GM12878 (cell line): ENCODE data around the gene FILIP1L. TPM values are rescaled to one million over a fixed set of nuclear protein-coding genes. Genes with fewer than 3 reads are reported as not detected.

ENCODE experiments used
- ATAC-seq: fragments of 200-7000 bp; cut with Tn5 transposase; 3 replicates; pipeline ENCODE4 v1.9.1; 2020; ENCODE audit warnings: mild to moderate bottlenecking, moderate library complexity
- BruUV-seq: library from RNA; stranded (reverse); fragments of 400-500 nt; replicated peaks from 2 replicates; lab custom pipeline; 2021; lab: Mats Ljungman, UMichigan
- CTCF ChIA-PET: fragments of 300-600 bp; sonication (Branson Sonifier 250); formaldehyde crosslinking; extraction: SDS; loops from one replicate; lab custom pipeline; 2021; ENCODE audit warnings: inconsistent platforms; lab: Yijun Ruan, JAX
- POLR2A ChIA-PET: fragments of 350-600 bp; formaldehyde crosslinking; extraction: SDS; loops from one replicate; lab custom pipeline; 2021; ENCODE audit warnings: inconsistent platforms; lab: Charles Lee
- RAD21 ChIA-PET: fragments of 300-600 bp; sonication (Branson Sonifier 250); formaldehyde crosslinking; loops from one replicate; lab custom pipeline; 2023; ENCODE audit warnings: antibody characterized with exemption; ENCODE audit not compliant: unreplicated experiment; lab: Charles Lee
- SMC1A ChIA-PET: fragments of 300-600 bp; sonication (Branson Sonifier 250); formaldehyde crosslinking; loops from one replicate; lab custom pipeline; 2023; ENCODE audit not compliant: unreplicated experiment, uncharacterized antibody; lab: Charles Lee
- DNase-seq: peaks from one replicate; pipeline ENCODE4 v3.0.0-alpha.2; 2011; ENCODE audit warnings: low read depth, low spot score
- FAIRE-seq: peaks from 3 replicates; lab custom pipeline; 2011; peaks lifted over from hg19 to GRCh38; lab: Jason Lieb, UNC
- H2AFZ ChIP-seq: 2 replicates; pipeline ENCODE4 v1.6.0; 2011; ENCODE audit warnings: low read depth, low read length, control low read depth; ENCODE audit not compliant: control insufficient read depth
- H3K27ac ChIP-seq: 2 replicates; pipeline ENCODE4 v1.5.1; 2011; ENCODE audit warnings: control low read depth; ENCODE audit not compliant: control insufficient read depth, insufficient read depth
- H3K27me3 ChIP-seq, 2 experiments: replicated peaks in 1 of 2; 2 replicates each; pipeline versions ENCODE4 v1.6.0 to v1.6.1; 2011; ENCODE audit warnings: low read length in 1 of 2; ENCODE audit not compliant: control insufficient read depth in 2 of 2, insufficient read depth in 2 of 2
- H3K36me3 ChIP-seq, 2 experiments: 2 replicates each; pipeline ENCODE4 v1.5.1; 2011; ENCODE audit warnings: low read length in 1 of 2; ENCODE audit not compliant: control insufficient read depth in 2 of 2, insufficient read depth in 2 of 2
- H3K4me1 ChIP-seq: 2 replicates; pipeline ENCODE4 v1.6.1; 2011; ENCODE audit warnings: mild to moderate bottlenecking, low read length, moderate library complexity, mixed read lengths; ENCODE audit not compliant: control insufficient read depth, insufficient read depth
- H3K4me2 ChIP-seq: 2 replicates; pipeline ENCODE4 v1.6.0; 2011; ENCODE audit warnings: control low read depth; ENCODE audit not compliant: control insufficient read depth, insufficient read depth
- H3K4me3 ChIP-seq: fragments of 200-600 bp; sonication (generic); 2 replicates; pipeline ENCODE4 v1.5.1; 2016
- H3K79me2 ChIP-seq: 2 replicates; pipeline ENCODE4 v1.6.0; 2011; ENCODE audit warnings: low read length; ENCODE audit not compliant: control insufficient read depth, insufficient read depth
- H3K9ac ChIP-seq: 2 replicates; pipeline ENCODE4 v1.8.0; 2011; ENCODE audit warnings: low read length, control low read depth, mixed read lengths; ENCODE audit not compliant: control insufficient read depth, insufficient read depth
- H3K9me3 ChIP-seq: replicated peaks from 3 replicates; pipeline ENCODE4 v1.5.1; 2011; ENCODE audit warnings: mild to moderate bottlenecking, low read length; ENCODE audit not compliant: control insufficient read depth, insufficient read depth
- H4K20me1 ChIP-seq: 2 replicates; pipeline ENCODE4 v1.6.0; 2011; ENCODE audit not compliant: control insufficient read depth, insufficient read depth
- BACH1 ChIP-seq: fragments of 450-650 bp; IDR thresholded peaks from 2 replicates; pipeline ENCODE4 v1.6.1; 2017; ENCODE audit warnings: mild to moderate bottlenecking, borderline replicate concordance
- CBX5 ChIP-seq: sonication (generic); IDR thresholded peaks from 2 replicates; pipeline ENCODE4 v1.6.1; 2016; ENCODE audit warnings: low read depth, moderate library complexity, mild to moderate bottlenecking, inconsistent platforms
- CHD1 ChIP-seq: IDR thresholded peaks from 2 replicates; pipeline ENCODE4 v1.6.1; 2012; ENCODE audit warnings: low read depth, low read length, improper control_type of control experiment
- JUNB ChIP-seq: IDR thresholded peaks from 2 replicates; pipeline ENCODE4 v1.6.1; 2016; ENCODE audit warnings: antibody characterized with exemption, mild to moderate bottlenecking
- NFXL1 ChIP-seq: fragments of 450-650 bp; IDR thresholded peaks from 2 replicates; pipeline ENCODE4 v1.6.1; 2017; ENCODE audit warnings: antibody characterized with exemption, mild to moderate bottlenecking, borderline replicate concordance
- POLR2AphosphoS2 ChIP-seq: IDR thresholded peaks from 2 replicates; pipeline ENCODE4 v1.6.1; 2011; ENCODE audit warnings: low read depth, mild to moderate bottlenecking, low read length, improper control_type of control experiment, moderate library complexity
- SPI1 ChIP-seq: IDR thresholded peaks from 2 replicates; pipeline ENCODE4 v1.6.1; 2011; ENCODE audit warnings: low read depth, mild to moderate bottlenecking, low read length, moderate library complexity, borderline replicate concordance; ENCODE audit not compliant: insufficient read depth
- SREBF2 ChIP-seq: IDR thresholded peaks from 2 replicates; pipeline ENCODE4 v1.6.1; 2012; ENCODE audit warnings: mild to moderate bottlenecking, low read length
- TCF3 ChIP-seq: IDR thresholded peaks from 2 replicates; pipeline ENCODE4 v1.6.1; 2012; ENCODE audit warnings: low read depth, mild to moderate bottlenecking, low read length, borderline replicate concordance; ENCODE audit not compliant: insufficient read depth
- ZNF217 ChIP-seq: fragments of 450-650 bp; IDR thresholded peaks from 2 replicates; pipeline ENCODE4 v1.6.1; 2017; ENCODE audit warnings: antibody characterized with exemption, mild to moderate bottlenecking
- ZNF384 ChIP-seq: IDR thresholded peaks from 2 replicates; pipeline ENCODE4 v1.6.1; 2012; ENCODE audit warnings: low read depth, mild to moderate bottlenecking, low read length, improper control_type of control experiment, borderline replicate concordance
- ZZZ3 ChIP-seq: IDR thresholded peaks from 2 replicates; pipeline ENCODE4 v1.6.1; 2011; ENCODE audit warnings: low read depth; ENCODE audit not compliant: control insufficient read depth, insufficient read length
- WGBS: methylation state at CpG from one replicate; pipeline ENCODE4 v1.1.6; 2016; ENCODE audit warnings: low lambda C conversion rate; ENCODE audit not compliant: insufficient replicate concordance, insufficient coverage; ENCODE audit errors: missing lambda C conversion rate; 5-methylcytosine and 5-hydroxymethylcytosine counted together
- in situ Hi-C: fragments of 300-500 bp; cut with MboI; formaldehyde crosslinking; loops from 9 replicates; pipeline ENCODE4 v1.14.3; 2018; ENCODE audit warnings: mixed read lengths
- intact Hi-C: fragments of 100-400 bp; cut with micrococcal nuclease; formaldehyde crosslinking; loops from one replicate; pipeline ENCODE4 v1.14.2; 2022; ENCODE audit not compliant: unreplicated experiment
- polyA plus RNA-seq, 11 experiments: library from polyadenylated mRNA; depleted of rRNA in 4 of 11; unstranded in 6 of 11; stranded (reverse) in 5 of 11; fragments of >200 nt; fragmentation: Nextera tagmentation in 4 of 11; fragmentation: Illumina TruSeq in 1 of 11; extraction: Ambion mirVana in 4 of 11; extraction: Trizol in 1 of 11; gene quantifications; 1 replicate in 1 of 11; 2 replicates in 10 of 11; pipeline versions ENCODE4 v1.2.1 to v1.2.3, GENCODE V29; 2011 to 2016; ENCODE audit warnings: inconsistent platforms in 2 of 11, missing spikeins in 2 of 11, low read depth in 1 of 11
- total RNA-seq, 4 experiments: library from RNA; depleted of rRNA in 3 of 4; stranded (reverse); fragments of >200 nt in 3 of 4; fragmentation: Illumina TruSeq in 1 of 4; extraction: Trizol in 1 of 4; gene quantifications; 2 replicates each; pipeline versions ENCODE4 v1.2.1 to v1.2.3, GENCODE V29; 2013 to 2021
- TF ChIP-seq, protein P1 (sequence below): IDR thresholded peaks from 2 replicates; pipeline ENCODE4 v1.6.1; 2011; ENCODE audit warnings: low read depth, mild to moderate bottlenecking, low read length, moderate library complexity, borderline replicate concordance; ENCODE audit errors: extremely low read depth
- TF ChIP-seq, protein P2 (sequence below): fragments of 450-650 bp; IDR thresholded peaks from 2 replicates; pipeline ENCODE4 v1.6.1; 2018; ENCODE audit warnings: mild to moderate bottlenecking, low read depth, moderate library complexity; ENCODE audit not compliant: partially characterized antibody
- TF ChIP-seq, protein P3 (sequence below): fragments of 450-650 bp; IDR thresholded peaks from 2 replicates; pipeline ENCODE4 v1.6.1; 2016; ENCODE audit warnings: mild to moderate bottlenecking, moderate library complexity, borderline replicate concordance

Gene FILIP1L
- total and polyA plus RNA-seq, 10 of the 15 experiments (the other 5 are each of a cell fraction or from before 2014, with no cell fraction given), result 0.24 to 6.1 (median 3.5) TPM

DNA sequence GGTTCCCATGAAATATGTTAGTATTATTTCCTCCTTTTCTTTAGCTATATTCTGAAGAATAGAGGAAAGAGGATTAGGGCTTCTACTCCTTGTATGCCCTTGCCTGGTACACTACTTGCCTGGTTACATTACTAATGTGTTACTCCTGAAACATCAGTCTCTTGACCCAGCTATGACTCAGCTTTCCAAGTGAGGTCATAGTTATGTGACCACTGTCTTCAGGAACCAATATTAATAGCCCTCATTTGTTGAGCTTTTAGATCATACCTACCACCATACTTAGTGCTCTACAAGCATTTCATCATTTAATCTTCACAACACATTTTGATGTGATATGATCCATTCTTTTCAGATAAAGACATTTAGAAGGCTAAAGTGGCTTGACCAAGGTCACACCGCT is 236.3 kb downstream of the FILIP1L start (continued):
- TF ChIP-seq CHD1, result no peak
- TF ChIP-seq, all 136 proteins: peak for 13

DNA sequence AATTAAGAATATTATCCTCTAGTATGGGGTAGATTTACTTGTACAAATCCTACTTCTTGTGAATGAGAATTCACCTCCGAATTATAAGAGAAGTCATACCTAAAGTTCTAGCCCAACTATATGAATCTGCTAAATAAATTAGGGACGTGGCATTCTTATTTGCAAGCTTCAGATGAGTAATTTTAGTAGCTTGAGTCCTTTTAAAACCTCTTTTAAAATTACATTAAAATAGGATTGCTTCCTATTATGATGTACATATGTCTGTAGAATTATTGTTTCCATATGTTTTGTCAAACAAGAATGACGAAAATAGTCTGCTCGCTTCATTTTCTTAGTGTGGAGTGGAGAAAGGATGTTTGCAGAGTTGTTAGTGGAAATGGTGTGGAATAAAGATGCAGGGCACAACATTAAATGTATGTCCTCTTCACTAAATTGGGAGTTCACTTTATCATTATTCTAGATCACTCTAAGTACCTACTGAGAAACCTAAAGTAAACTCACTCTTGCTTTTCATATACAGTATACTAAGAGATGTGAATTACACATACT is 237.2 kb downstream of the FILIP1L start:
- Histone ChIP-seq H3K4me3 (no peak overlapping the region), H3K9me3 (no peaks in the 10 kb centered on the region), H4K20me1 (no peaks in the 10 kb centered on the region), H3K36me3 (no peaks in the 10 kb centered on the region), H3K4me2 (no peak overlapping the region), H2AFZ (no peak overlapping the region), H3K27me3 (no peaks in the 10 kb centered on the region), H3K79me2 (peaks cover 11% of the 10 kb centered on the region), H3K4me1 (peaks cover 13% of the 10 kb centered on the region; the same call in 1 of the 2 replicates), H3K27ac (no peak overlapping the region), H3K9ac (no peak overlapping the region)
- RAD21 ChIA-PET, result interaction anchor here (1.2 kb wide), 1 partner anchor 377 kb away, joined by 3 read pairs; no protein-coding TSS in a partner anchor
- BruUV-seq, result no TSS peak
- DNase-seq (no peak), ATAC-seq (no peak), FAIRE-seq (no peak)
- intact Hi-C loops, result no loop called here
- POLR2A ChIA-PET, result interaction anchor here (1.3 kb wide), 1 partner anchor 10 kb away, joined by 9 read pairs; no protein-coding TSS in a partner anchor
- 75% methylated on average over 4 of the region's 4 CpGs for WGBS
- SMC1A ChIA-PET, result interaction anchor here (0.7 to 1.5 kb wide), 3 partner anchors 31 to 62 kb away, joined by 3 to 4 read pairs (median 4); no protein-coding TSS in a partner anchor
- in situ Hi-C loops, result no loop called here
- CTCF ChIA-PET, result interaction anchor here (0.9 kb wide), 1 partner anchor 17 kb away, joined by 4 read pairs; no protein-coding TSS in a partner anchor
- TF ChIP-seq POLR2AphosphoS2, result no peak
- no peak for TF ChIP-seq NFXL1
- TF ChIP-seq CBX5, result no peak
- TF ChIP-seq, protein P1, sequence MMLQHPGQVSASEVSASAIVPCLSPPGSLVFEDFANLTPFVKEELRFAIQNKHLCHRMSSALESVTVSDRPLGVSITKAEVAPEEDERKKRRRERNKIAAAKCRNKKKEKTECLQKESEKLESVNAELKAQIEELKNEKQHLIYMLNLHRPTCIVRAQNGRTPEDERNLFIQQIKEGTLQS, result no peak
- TF ChIP-seq ZZZ3, result no peak
- no peak for TF ChIP-seq JUNB
- TF ChIP-seq, protein P2, sequence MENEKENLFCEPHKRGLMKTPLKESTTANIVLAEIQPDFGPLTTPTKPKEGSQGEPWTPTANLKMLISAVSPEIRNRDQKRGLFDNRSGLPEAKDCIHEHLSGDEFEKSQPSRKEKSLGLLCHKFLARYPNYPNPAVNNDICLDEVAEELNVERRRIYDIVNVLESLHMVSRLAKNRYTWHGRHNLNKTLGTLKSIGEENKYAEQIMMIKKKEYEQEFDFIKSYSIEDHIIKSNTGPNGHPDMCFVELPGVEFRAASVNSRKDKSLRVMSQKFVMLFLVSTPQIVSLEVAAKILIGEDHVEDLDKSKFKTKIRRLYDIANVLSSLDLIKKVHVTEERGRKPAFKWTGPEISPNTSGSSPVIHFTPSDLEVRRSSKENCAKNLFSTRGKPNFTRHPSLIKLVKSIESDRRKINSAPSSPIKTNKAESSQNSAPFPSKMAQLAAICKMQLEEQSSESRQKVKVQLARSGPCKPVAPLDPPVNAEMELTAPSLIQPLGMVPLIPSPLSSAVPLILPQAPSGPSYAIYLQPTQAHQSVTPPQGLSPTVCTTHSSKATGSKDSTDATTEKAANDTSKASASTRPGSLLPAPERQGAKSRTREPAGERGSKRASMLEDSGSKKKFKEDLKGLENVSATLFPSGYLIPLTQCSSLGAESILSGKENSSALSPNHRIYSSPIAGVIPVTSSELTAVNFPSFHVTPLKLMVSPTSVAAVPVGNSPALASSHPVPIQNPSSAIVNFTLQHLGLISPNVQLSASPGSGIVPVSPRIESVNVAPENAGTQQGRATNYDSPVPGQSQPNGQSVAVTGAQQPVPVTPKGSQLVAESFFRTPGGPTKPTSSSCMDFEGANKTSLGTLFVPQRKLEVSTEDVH, result no peak
- no peak for TF ChIP-seq BACH1
- no peak for TF ChIP-seq ZNF217
- TF ChIP-seq, protein P3, sequence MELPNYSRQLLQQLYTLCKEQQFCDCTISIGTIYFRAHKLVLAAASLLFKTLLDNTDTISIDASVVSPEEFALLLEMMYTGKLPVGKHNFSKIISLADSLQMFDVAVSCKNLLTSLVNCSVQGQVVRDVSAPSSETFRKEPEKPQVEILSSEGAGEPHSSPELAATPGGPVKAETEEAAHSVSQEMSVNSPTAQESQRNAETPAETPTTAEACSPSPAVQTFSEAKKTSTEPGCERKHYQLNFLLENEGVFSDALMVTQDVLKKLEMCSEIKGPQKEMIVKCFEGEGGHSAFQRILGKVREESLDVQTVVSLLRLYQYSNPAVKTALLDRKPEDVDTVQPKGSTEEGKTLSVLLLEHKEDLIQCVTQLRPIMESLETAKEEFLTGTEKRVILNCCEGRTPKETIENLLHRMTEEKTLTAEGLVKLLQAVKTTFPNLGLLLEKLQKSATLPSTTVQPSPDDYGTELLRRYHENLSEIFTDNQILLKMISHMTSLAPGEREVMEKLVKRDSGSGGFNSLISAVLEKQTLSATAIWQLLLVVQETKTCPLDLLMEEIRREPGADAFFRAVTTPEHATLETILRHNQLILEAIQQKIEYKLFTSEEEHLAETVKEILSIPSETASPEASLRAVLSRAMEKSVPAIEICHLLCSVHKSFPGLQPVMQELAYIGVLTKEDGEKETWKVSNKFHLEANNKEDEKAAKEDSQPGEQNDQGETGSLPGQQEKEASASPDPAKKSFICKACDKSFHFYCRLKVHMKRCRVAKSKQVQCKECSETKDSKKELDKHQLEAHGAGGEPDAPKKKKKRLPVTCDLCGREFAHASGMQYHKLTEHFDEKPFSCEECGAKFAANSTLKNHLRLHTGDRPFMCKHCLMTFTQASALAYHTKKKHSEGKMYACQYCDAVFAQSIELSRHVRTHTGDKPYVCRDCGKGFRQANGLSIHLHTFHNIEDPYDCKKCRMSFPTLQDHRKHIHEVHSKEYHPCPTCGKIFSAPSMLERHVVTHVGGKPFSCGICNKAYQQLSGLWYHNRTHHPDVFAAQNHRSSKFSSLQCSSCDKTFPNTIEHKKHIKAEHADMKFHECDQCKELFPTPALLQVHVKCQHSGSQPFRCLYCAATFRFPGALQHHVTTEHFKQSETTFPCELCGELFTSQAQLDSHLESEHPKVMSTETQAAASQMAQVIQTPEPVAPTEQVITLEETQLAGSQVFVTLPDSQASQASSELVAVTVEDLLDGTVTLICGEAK, result no peak
- no peak for TF ChIP-seq SREBF2
- no peak for TF ChIP-seq ZNF384
- TF ChIP-seq TCF3, result no peak
- no peak for TF ChIP-seq SPI1
